Right lobe of liver (tissue), 6 donors: ENCODE measurements around the gene STAB1. TPM values are rescaled to one million over a fixed set of nuclear protein-coding genes. Genes with fewer than 3 reads are reported as not detected.

Experiments used
- ATAC-seq, 4 donors: fragments of 200-7000 bp; cut with Tn5 transposase; one replicate each; pipeline ENCODE4 v1.9.1; 2020; ENCODE audit warnings: mild to moderate bottlenecking in 4 of 4, moderate library complexity in 4 of 4
- DNase-seq, 3 donors: peaks; one replicate each; pipeline ENCODE4 v3.0.0-alpha.2; 2020
- H3K27ac ChIP-seq, 3 donors: fragments of 200-600 bp; one replicate each; pipeline ENCODE4 v1.8.0; 2022
- H3K27me3 ChIP-seq, 2 donors: fragments of 200-600 bp; one replicate each; pipeline ENCODE4 v1.8.0; 2022
- H3K36me3 ChIP-seq, 4 donors: fragments of 200-600 bp; sonication (generic) in 1 of 4; one replicate each; pipeline versions ENCODE4 v1.5.1 to v1.8.0; 2017 to 2022; ENCODE audit warnings: control low read depth in 1 of 4
- H3K4me1 ChIP-seq, 4 donors: fragments of 200-600 bp; sonication (generic) in 1 of 4; one replicate each; pipeline versions ENCODE4 v1.5.1 to v1.8.0; 2017 to 2022; ENCODE audit warnings: control low read depth in 1 of 4
- H3K4me3 ChIP-seq, 3 donors: fragments of 200-600 bp; one replicate each; pipeline ENCODE4 v1.8.0; 2022
- H3K9me3 ChIP-seq, 4 donors: fragments of 200-600 bp; sonication (generic) in 1 of 4; one replicate each; pipeline versions ENCODE4 v1.5.1 to v1.8.0; 2017 to 2022; ENCODE audit warnings: control low read depth in 1 of 4
- CTCF ChIP-seq, 4 donors: fragments of 200-600 bp in 3 of 4; fragments of 450-650 bp in 1 of 4; IDR thresholded peaks; one replicate each; pipeline versions ENCODE4 v1.5.1 to v1.8.0; 2016 to 2022; ENCODE audit warnings: antibody characterized with exemption in 4 of 4, mild to moderate bottlenecking in 2 of 4
- POLR2A ChIP-seq: fragments of 450-650 bp; IDR thresholded peaks from one replicate; pipeline ENCODE4 v1.6.1; 2017; ENCODE audit warnings: antibody characterized with exemption, mild to moderate bottlenecking
- WGBS: methylation state at CpG from one replicate; pipeline ENCODE4 v1.1.6; 2018; ENCODE audit warnings: low coverage, low lambda C conversion rate; ENCODE audit not compliant: insufficient coverage; ENCODE audit errors: missing lambda C conversion rate; 5-methylcytosine and 5-hydroxymethylcytosine counted together
- intact Hi-C, 2 donors: fragments of 100-400 bp; cut with DNase I; formaldehyde crosslinking; loops; one replicate each; pipeline versions ENCODE4 v1.11.2 to v1.14.1; 2022
- total RNA-seq, 6 experiments: library from RNA; depleted of rRNA in 2 of 6; stranded (reverse); fragments of >200 nt in 2 of 6; fragmentation: NEBNext Ultra II Directional in 3 of 6; extraction: Animal tissue kit (Norgen Biotek cat#: 25700) in 3 of 6; gene quantifications; one replicate each; pipeline versions ENCODE4 v1.1.0 to v1.2.4, GENCODE V29; 2016 to 2023
- donor health status: DM: no; HTN: yes; CAD: no.
- donor health status: DM: no; HTN: no; CAD: no.
- donor health status: DM: no; HTN: no; CAD: no.
- donor health status: DM: no; HTN: yes; CAD: no.
- donor health status: DM: no; HTN: yes; CAD: no.

The STAB1 gene
- total RNA-seq, 6 experiments from 2014 or later, result 60.7 to 268 (median 92.5) TPM

- Histone ChIP-seq H3K4me1 (peaks cover 0 to 20% (median 3%) of the 10 kb centered on the region in 4 donors), H3K27me3 (no peaks in the 10 kb centered on the region), H3K36me3 (no peaks in the 10 kb centered on the region), H3K9me3 (no peaks in the 10 kb centered on the region), H3K27ac (peak within 1 kb of the TSS; percentile 51 to 76 (median 62)), H3K4me3 (peak within 1 kb of the TSS; percentile 63 to 74 (median 74))
- intact Hi-C loops, result no loop called here
- DNase-seq (peak; percentile 98 to 99 (median 99)), ATAC-seq (peak; percentile 92 to 94 (median 94))
- TF ChIP-seq POLR2A (peak; percentile 99), CTCF (IDR thresholded peaks at IDR 0.05) (peak in 1 of 4 donors; percentile 14)
- WGBS, result under 1% methylated on average over 20 of the region's 65 CpGs
Observed at GRCh38 chr3:52536369-52537164, 41.4 kb downstream of the STAB1 start, which contains the start of gene UQCC5. UQCC5 (plus strand) TSS chr3:52536605; CDS start chr3:52536756, 151 bp downstream.

DNA sequence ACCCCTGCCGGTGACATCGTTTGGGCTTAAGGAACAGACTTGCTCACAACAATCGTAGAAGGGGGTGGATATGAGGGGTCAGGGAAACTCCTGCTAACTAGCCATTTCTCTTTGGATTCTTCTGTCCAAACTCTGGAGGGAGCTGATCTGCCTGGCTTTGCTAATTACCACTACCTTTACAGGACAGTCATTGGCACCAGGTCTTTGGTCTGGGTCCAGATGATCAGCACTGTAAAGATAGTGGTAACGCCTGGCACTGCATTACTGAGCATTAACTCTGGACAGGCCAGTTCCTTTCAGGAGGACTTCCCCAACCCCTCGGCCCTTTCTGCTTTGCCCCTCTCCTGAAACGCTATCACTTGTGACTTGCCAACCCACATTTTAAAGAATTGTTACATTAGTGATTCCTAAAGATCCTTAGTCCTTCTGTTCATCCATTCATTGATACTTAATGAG lies 42.1 kb downstream of the STAB1 start:
- WGBS, result under 1% methylated on average over 6 of the region's 6 CpGs
- Histone ChIP-seq H3K4me3 (peak overlapping the region; percentile 63 to 74 (median 74)), H3K27me3 (no peaks in the 10 kb centered on the region), H3K4me1 (peaks cover 0 to 20% (median 3%) of the 10 kb centered on the region in 4 donors), H3K9me3 (no peaks in the 10 kb centered on the region), H3K27ac (peak overlapping the region; percentile 51 to 76 (median 62)), H3K36me3 (no peaks in the 10 kb centered on the region)
- DNase-seq (peak in 1 of 3 donors; percentile 17), ATAC-seq (peak; percentile 2 to 28 (median 8))
- no peak for TF ChIP-seq POLR2A
- TF ChIP-seq CTCF (IDR thresholded peaks at IDR 0.05), result peak in 1 of 4 donors; percentile 17
- intact Hi-C loops, result no loop called here

- Histone ChIP-seq H3K9me3 (no peaks in the 10 kb centered on the region), H3K27me3 (no peaks in the 10 kb centered on the region), H3K4me3 (peak overlapping the region; percentile 63 to 74 (median 74)), H3K36me3 (no peaks in the 10 kb centered on the region), H3K27ac (peak overlapping the region in 1 of 3 donors; percentile 62), H3K4me1 (peaks cover 0 to 20% (median 3%) of the 10 kb centered on the region in 4 donors)
- DNase-seq (no peak), ATAC-seq (no peak)
- TF ChIP-seq POLR2A, result no peak
- no peak for TF ChIP-seq CTCF (IDR thresholded peaks at IDR 0.05)
- intact Hi-C loops, result no loop called here
- WGBS, result 79% methylated on average over 7 of the region's 7 CpGs
Observed at GRCh38 chr3:52537726-52538421, 42.7 kb downstream of the STAB1 start.

- H3K9me3 ChIP-seq, result no peaks in the 10 kb centered on the region
- intact Hi-C loops, result no loop called here
- H3K27me3 ChIP-seq, result no peaks in the 10 kb centered on the region
- no peak for ATAC-seq
- peaks cover 0 to 20% (median 3%) of the 10 kb centered on the region in 4 donors for H3K4me1 ChIP-seq
- TF ChIP-seq POLR2A (no peak), CTCF (IDR thresholded peaks at IDR 0.05) (no peak)
- H3K27ac ChIP-seq, result no peak overlapping the region
- no peak overlapping the region for H3K4me3 ChIP-seq
- no peak for DNase-seq
- WGBS, result 87% methylated on average over 5 of the region's 5 CpGs
- no peaks in the 10 kb centered on the region for H3K36me3 ChIP-seq
Observed at GRCh38 chr3:52539010-52539653, 44.0 kb downstream of the STAB1 start.
